ENCODE data around the gene ARX. TPM values are rescaled to one million over a fixed set of nuclear protein-coding genes. Genes with fewer than 3 reads are reported as not detected.

The ARX gene
- total RNA-seq, 2 donors from 2014 or later: 0.09 to 9.3 TPM

DNA sequence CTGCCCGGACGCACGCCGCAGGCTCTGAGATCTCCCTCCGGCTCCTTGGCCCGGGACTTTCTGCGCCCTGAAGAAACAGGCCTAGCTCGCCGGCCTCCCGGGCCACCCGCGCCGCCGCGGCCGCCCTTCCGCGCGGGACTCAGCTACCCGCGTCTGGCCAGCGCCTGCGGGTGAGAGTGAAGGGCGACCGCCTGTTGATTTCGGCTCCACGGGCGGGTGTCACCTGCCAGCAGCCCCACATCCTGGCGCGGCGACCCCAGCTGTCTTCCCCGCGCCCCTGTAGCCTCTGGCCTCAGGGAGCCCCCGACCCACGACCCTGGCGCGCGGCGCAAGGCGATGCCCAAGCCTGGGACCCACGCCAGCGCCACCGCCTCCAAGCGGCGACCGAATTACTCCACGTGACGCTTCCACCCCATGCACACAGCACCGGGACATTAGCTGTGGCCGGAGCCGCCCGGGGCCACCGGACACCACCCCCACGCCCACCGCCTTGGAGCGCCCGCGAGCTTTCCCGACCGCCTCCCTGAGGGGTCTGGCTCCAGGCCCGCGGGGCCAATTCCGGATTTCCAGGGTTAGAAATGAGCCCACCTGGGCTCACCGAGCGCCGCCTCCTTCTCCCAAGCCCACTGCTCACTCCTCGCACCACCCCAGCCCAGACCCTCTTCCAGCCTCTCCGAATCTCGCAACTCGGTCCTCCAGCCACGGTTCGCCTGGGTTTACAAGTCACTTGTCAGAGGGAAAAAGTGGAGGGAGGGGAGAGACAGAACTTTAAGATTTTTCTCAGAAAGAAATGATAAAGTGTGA lies 10.2 kb downstream of the ARX start:
- H3K27me3 ChIP-seq (replicated peaks; ENCODE audit: insufficient read depth): no peaks in the 10 kb centered on the region
- no peaks in the 10 kb centered on the region for H3K36me3 ChIP-seq
- DNase-seq (ENCODE audit: low spot score): no peak
- H3K4me1 ChIP-seq (replicated peaks): no peaks in the 10 kb centered on the region
- intact Hi-C loops (cut with DNase I): no loop called here
- peak overlapping the region in 1 of 2 donors; percentile 5 for H3K4me3 ChIP-seq
- H3K9me3 ChIP-seq: no peaks in the 10 kb centered on the region
- no peak overlapping the region for H3K27ac ChIP-seq
- no peak for TF ChIP-seq POLR2AphosphoS5 (IDR thresholded peaks at IDR 0.05)
- WGBS: 9% methylated on average over 15 of the region's 72 CpGs

DNA sequence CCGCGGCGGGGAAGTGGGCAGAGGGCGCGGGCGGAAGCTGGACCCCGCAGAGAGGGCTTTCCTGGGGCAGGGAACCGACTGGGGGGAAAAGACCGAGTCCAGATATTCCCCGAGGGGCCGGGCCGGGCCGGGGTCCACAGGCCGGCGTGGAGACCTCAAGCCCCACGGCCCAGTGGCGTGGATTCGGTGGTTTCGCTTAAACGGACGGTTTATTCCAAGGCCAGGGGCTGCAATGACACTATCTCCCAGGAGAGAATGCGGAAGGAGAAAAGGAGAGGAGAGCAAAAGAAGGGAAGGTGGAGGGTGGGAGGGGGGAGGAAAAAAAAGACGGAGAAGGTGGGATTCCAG lies 10.8 kb downstream of the ARX start:
- WGBS: 7% methylated on average over 8 of the region's 23 CpGs
- intact Hi-C loops (cut with DNase I): no loop called here
- H3K27me3 ChIP-seq (replicated peaks; ENCODE audit: insufficient read depth): no peaks in the 10 kb centered on the region
- no peaks in the 10 kb centered on the region for H3K36me3 ChIP-seq
- H3K4me3 ChIP-seq: peak overlapping the region in 1 of 2 donors; percentile 5
- no peaks in the 10 kb centered on the region for H3K9me3 ChIP-seq
- no peak for DNase-seq (ENCODE audit: low spot score)
- no peak overlapping the region for H3K27ac ChIP-seq
- H3K4me1 ChIP-seq (replicated peaks): no peaks in the 10 kb centered on the region
- TF ChIP-seq, protein P1, sequence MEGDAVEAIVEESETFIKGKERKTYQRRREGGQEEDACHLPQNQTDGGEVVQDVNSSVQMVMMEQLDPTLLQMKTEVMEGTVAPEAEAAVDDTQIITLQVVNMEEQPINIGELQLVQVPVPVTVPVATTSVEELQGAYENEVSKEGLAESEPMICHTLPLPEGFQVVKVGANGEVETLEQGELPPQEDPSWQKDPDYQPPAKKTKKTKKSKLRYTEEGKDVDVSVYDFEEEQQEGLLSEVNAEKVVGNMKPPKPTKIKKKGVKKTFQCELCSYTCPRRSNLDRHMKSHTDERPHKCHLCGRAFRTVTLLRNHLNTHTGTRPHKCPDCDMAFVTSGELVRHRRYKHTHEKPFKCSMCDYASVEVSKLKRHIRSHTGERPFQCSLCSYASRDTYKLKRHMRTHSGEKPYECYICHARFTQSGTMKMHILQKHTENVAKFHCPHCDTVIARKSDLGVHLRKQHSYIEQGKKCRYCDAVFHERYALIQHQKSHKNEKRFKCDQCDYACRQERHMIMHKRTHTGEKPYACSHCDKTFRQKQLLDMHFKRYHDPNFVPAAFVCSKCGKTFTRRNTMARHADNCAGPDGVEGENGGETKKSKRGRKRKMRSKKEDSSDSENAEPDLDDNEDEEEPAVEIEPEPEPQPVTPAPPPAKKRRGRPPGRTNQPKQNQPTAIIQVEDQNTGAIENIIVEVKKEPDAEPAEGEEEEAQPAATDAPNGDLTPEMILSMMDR (IDR thresholded peaks at IDR 0.05): no peak
- TF ChIP-seq POLR2A (IDR thresholded peaks at IDR 0.05): no peak
- TF ChIP-seq POLR2AphosphoS5 (IDR thresholded peaks at IDR 0.05): no peak

DNA sequence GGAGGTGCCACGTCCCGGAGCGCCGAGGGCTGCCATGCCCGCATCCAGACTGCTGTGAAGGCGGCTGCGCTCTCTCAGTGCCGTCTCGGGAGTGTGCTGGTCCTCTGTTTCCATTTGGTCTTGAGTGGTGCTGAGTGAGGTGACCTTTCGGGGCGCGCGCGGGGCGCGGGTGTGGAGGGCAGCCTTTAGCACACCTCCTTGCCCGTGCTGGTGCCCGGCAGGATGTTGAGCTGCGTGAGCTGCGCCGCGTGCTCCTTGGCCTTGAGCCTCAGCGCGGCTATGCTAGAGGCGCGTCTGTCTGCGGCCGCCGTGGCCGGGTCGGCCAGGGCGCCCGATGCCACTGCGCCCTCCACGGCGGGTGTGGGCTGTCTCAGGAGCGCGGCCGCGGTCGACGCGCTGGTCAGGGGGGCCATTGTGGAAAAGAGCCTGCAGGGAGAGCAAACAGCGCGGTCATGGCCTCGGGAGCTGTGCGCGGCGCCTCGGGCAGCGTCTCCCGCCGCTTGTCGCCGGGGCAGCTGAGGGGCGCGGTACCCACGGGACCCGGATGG lies 11.2 kb downstream of the ARX start:
- Histone ChIP-seq H3K36me3 (no peaks in the 10 kb centered on the region), H3K27me3 (replicated peaks; ENCODE audit: insufficient read depth) (no peaks in the 10 kb centered on the region), H3K4me3 (peak overlapping the region in 1 of 2 donors; percentile 5), H3K9me3 (no peaks in the 10 kb centered on the region), H3K27ac (no peak overlapping the region), H3K4me1 (replicated peaks) (no peaks in the 10 kb centered on the region)
- 17% methylated on average over 6 of the region's 59 CpGs for WGBS
- TF ChIP-seq POLR2AphosphoS5 (IDR thresholded peaks at IDR 0.05) (no peak), POLR2A (IDR thresholded peaks at IDR 0.05) (no peak)
- TF ChIP-seq, protein P1 (IDR thresholded peaks at IDR 0.05): no peak
- intact Hi-C loops (cut with DNase I): no loop called here
- DNase-seq (ENCODE audit: low spot score): no peak

DNA sequence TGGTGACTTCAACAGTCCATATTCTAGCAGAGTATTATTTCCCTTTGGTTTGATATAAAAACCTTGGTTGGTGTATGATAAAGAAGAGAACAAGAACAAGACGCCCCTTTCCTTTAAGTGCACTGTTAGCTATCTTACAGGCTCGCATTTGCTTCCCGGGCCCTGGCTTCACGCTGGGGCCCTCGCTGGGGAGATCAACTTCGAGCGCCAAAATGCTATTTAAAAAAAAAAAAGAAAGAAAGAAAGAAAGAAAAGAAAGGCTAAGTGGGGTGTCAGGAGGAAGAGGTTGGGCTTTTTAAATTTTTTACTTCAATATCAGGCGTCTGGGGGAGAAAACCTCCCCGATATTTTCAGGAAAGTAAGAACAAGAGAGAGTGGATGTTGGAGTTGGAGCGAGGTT lies 11.7 kb downstream of the ARX start:
- TF ChIP-seq POLR2A (IDR thresholded peaks at IDR 0.05) (no peak), POLR2AphosphoS5 (IDR thresholded peaks at IDR 0.05) (no peak)
- TF ChIP-seq, protein P1 (IDR thresholded peaks at IDR 0.05): no peak
- no peak overlapping the region for H3K27ac ChIP-seq
- no peaks in the 10 kb centered on the region for H3K36me3 ChIP-seq
- no peak for DNase-seq (ENCODE audit: low spot score)
- H3K4me3 ChIP-seq: no peak overlapping the region
- no peaks in the 10 kb centered on the region for H3K4me1 ChIP-seq (replicated peaks)
- H3K9me3 ChIP-seq: no peaks in the 10 kb centered on the region
- H3K27me3 ChIP-seq (replicated peaks; ENCODE audit: insufficient read depth): no peaks in the 10 kb centered on the region
- 43% methylated on average over 10 of the region's 10 CpGs for WGBS
- intact Hi-C loops (cut with DNase I): no loop called here

DNA sequence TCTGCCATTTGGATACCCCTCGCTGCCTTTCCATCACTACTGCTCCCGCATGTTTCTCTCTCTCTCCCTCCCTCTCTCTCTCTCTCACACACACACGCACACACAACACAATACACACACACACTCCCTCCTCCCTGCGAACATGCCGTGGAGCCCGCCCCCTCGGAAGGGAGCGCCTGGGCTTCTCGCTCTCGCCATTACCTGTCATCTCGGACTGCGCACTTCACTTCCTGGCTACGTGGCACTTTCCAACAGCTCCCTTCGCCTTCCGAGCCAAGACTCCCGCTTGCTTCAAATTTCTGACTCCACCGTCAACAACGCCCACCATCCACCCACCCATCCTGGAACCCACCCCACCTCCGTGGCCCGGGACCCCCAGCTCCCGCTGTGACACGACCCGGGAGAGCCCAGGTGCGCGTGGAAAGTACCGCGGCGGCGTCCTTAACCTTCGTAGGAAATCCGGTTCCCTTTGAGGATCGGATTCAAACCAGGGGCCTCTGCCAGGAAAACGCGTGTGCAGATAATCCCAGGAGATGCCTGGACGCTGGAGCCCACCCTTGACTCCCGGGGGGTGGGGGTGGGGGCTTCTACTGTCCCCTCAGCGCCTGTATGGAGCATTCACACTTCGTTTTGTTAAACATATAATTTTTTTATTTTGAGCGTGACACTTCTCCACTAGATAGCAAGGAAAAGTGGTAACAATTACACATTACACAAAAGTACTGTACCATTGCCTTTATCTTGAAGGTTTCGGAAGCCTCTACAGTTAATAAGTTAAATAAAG lies 12.5 kb downstream of the ARX start:
- intact Hi-C loops (cut with DNase I): no loop called here
- no peaks in the 10 kb centered on the region for H3K9me3 ChIP-seq
- TF ChIP-seq POLR2AphosphoS5 (IDR thresholded peaks at IDR 0.05): no peak
- no peak for TF ChIP-seq POLR2A (IDR thresholded peaks at IDR 0.05)
- TF ChIP-seq, protein P1 (IDR thresholded peaks at IDR 0.05): no peak
- H3K4me3 ChIP-seq: no peak overlapping the region
- H3K27me3 ChIP-seq (replicated peaks; ENCODE audit: insufficient read depth): no peaks in the 10 kb centered on the region
- no peaks in the 10 kb centered on the region for H3K4me1 ChIP-seq (replicated peaks)
- H3K36me3 ChIP-seq: no peaks in the 10 kb centered on the region
- H3K27ac ChIP-seq: no peak overlapping the region
- 14% methylated on average over 30 of the region's 40 CpGs for WGBS
- no peak for DNase-seq (ENCODE audit: low spot score)
